ENCODE data around the gene C19orf67. TPM values are rescaled to one million over a fixed set of nuclear protein-coding genes. Genes with fewer than 3 reads are reported as not detected.

C19orf67 gene
- total RNA-seq, 1 experiment from 2014 or later = 0.39 TPM

DNA sequence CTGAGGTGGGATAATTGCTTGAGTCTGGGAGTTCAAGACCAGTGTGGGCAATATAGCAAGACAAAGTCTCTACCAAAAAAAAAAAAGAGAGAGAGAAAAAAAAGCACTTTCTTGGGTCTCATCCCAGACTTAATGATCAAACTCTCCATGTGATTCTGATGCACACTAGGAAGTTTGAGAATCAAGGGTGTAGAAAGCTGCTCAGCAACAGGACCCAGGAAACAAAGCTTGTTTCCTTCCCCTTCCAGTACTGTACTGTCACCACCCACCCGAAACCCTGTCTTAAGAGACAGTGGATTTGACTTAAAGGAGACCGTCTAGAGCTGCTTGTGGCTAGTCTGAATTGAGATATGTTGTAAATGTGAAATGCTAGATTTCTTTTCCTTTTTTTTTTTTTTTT, 7.2 kb downstream of the C19orf67 start:
- Histone ChIP-seq H3K9ac (ENCODE audit: extremely low read depth, insufficient read length, low read length) (no peak overlapping the region), H4K91ac (ENCODE audit: insufficient read length, low read depth, low read length) (no peak overlapping the region), H2AFZ (ENCODE audit: low read length) (no peak overlapping the region), H4K20me1 (ENCODE audit: control insufficient read depth, insufficient read depth, insufficient read length) (no peaks in the 10 kb centered on the region), H3K27me3 (ENCODE audit: insufficient read depth, low read length) (peaks cover 7% of the 10 kb centered on the region; the same call in 1 of the 2 replicates), H2BK12ac (ENCODE audit: insufficient read length, low read depth, low read length) (no peak overlapping the region), H3T11ph (ENCODE audit: low read length) (no peak overlapping the region), H2AK5ac (ENCODE audit: insufficient read length, low read length) (no peak overlapping the region), H3K9me3 (ENCODE audit: control insufficient read depth, low read depth, low read length) (no peaks in the 10 kb centered on the region), H2BK5ac (ENCODE audit: insufficient read length, low read length) (no peak overlapping the region), H3K56ac (ENCODE audit: insufficient read length, low read depth, low read length) (no peak overlapping the region), H3K23me2 (ENCODE audit: insufficient read length, low read depth, low read length, poor library complexity, severe bottlenecking) (peaks cover 23% of the 10 kb centered on the region), H3K79me2 (ENCODE audit: insufficient read depth, low read length) (no peaks in the 10 kb centered on the region), H3K18ac (ENCODE audit: insufficient read length, low read depth, low read length) (no peak overlapping the region), H3K4me2 (ENCODE audit: insufficient read depth, insufficient read length, low read length) (no peak overlapping the region), H3K14ac (ENCODE audit: insufficient read depth, low read length) (no peak overlapping the region), H3K79me1 (ENCODE audit: insufficient read depth, low read depth, low read length, poor library complexity, severe bottlenecking) (no peaks in the 10 kb centered on the region), H2BK20ac (ENCODE audit: low read depth, low read length, poor library complexity, severe bottlenecking) (no peak overlapping the region), H4K8ac (replicated peaks; ENCODE audit: insufficient read length, low read depth, low read length) (no peak overlapping the region), H2BK15ac (ENCODE audit: low read depth, low read length) (no peak overlapping the region), H2BK120ac (ENCODE audit: low read depth, low read length, poor library complexity, severe bottlenecking) (no peak overlapping the region), H3K4me1 (ENCODE audit: insufficient read depth, low read length) (no peaks in the 10 kb centered on the region; the same call in 1 of the 2 replicates), H4K5ac (ENCODE audit: insufficient read length, low read depth, low read length) (no peak overlapping the region), H3K23ac (ENCODE audit: insufficient read length, low read depth, low read length) (no peak overlapping the region), H3K4ac (ENCODE audit: low read depth, low read length) (no peak overlapping the region), H3K27ac (ENCODE audit: insufficient read length, low read depth, low read length) (no peak overlapping the region)
- no CpG with 5 or more reads among the region's 2 CpGs for WGBS (ENCODE audit: extremely low coverage, insufficient read length, low lambda C conversion rate)
- no peak for DNase-seq
- Mint-ChIP-seq H3K27me3 (ENCODE audit: low read depth) (peaks cover 46% of the 10 kb centered on the region), H3K4me1 (peaks cover 13 to 19% of the 10 kb centered on the region in 2 experiments), H3K27ac (no peak overlapping the region), H3K9me3 (no peaks in the 10 kb centered on the region), H3K4me3 (no peak overlapping the region), H3K36me3 (ENCODE audit: insufficient read depth in 1 of 3, low read depth in 3 of 3) (no peaks in the 10 kb centered on the region)
- TF ChIP-seq, protein P1, sequence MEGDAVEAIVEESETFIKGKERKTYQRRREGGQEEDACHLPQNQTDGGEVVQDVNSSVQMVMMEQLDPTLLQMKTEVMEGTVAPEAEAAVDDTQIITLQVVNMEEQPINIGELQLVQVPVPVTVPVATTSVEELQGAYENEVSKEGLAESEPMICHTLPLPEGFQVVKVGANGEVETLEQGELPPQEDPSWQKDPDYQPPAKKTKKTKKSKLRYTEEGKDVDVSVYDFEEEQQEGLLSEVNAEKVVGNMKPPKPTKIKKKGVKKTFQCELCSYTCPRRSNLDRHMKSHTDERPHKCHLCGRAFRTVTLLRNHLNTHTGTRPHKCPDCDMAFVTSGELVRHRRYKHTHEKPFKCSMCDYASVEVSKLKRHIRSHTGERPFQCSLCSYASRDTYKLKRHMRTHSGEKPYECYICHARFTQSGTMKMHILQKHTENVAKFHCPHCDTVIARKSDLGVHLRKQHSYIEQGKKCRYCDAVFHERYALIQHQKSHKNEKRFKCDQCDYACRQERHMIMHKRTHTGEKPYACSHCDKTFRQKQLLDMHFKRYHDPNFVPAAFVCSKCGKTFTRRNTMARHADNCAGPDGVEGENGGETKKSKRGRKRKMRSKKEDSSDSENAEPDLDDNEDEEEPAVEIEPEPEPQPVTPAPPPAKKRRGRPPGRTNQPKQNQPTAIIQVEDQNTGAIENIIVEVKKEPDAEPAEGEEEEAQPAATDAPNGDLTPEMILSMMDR (conservative IDR thresholded peaks at IDR 0.05) = no peak

All from H9 (cell line).